Measurements from ENCODE around the gene SENP1.

- no peak for TF ChIP-seq POLR2A (IDR thresholded peaks at IDR 0.05)
- no peak for TF ChIP-seq CTCF (IDR thresholded peaks at IDR 0.05)
Observed at GRCh38 chr12:48123169-48123568, 17.3 kb upstream of the SENP1 start.

All from Peyer's patch (tissue), 4 donors.